Measurements from ENCODE around the gene UCN. TPM values are rescaled to one million over a fixed set of nuclear protein-coding genes. Genes with fewer than 3 reads are reported as not detected.

UCN gene
- total RNA-seq, 1 experiment from 2014 or later: 1.5 TPM

GRCh38 chr2:27335311-27335710, 27.1 kb upstream of the UCN start:
- Histone ChIP-seq H3K4me2 (ENCODE audit: insufficient read depth, insufficient read length, low read length) (no peak overlapping the region), H3K79me2 (ENCODE audit: insufficient read depth, low read length) (no peaks in the 10 kb centered on the region), H3K27me3 (ENCODE audit: insufficient read depth, low read length) (no peaks in the 10 kb centered on the region), H2BK5ac (ENCODE audit: insufficient read length, low read length) (no peak overlapping the region), H2BK120ac (ENCODE audit: low read depth, low read length, poor library complexity, severe bottlenecking) (no peak overlapping the region), H4K5ac (ENCODE audit: insufficient read length, low read depth, low read length) (no peak overlapping the region), H2BK15ac (ENCODE audit: low read depth, low read length) (no peak overlapping the region), H3K9ac (ENCODE audit: extremely low read depth, insufficient read length, low read length) (no peak overlapping the region), H3K23ac (ENCODE audit: insufficient read length, low read depth, low read length) (no peak overlapping the region), H3K27ac (ENCODE audit: insufficient read length, low read depth, low read length) (no peak overlapping the region), H3K79me1 (ENCODE audit: insufficient read depth, low read depth, low read length, poor library complexity, severe bottlenecking) (no peaks in the 10 kb centered on the region), H3K4me1 (ENCODE audit: insufficient read depth, low read length) (no peaks in the 10 kb centered on the region), H3T11ph (ENCODE audit: low read length) (no peak overlapping the region), H4K8ac (replicated peaks; ENCODE audit: insufficient read length, low read depth, low read length) (no peak overlapping the region), H2BK20ac (ENCODE audit: low read depth, low read length, poor library complexity, severe bottlenecking) (no peak overlapping the region), H2BK12ac (ENCODE audit: insufficient read length, low read depth, low read length) (no peak overlapping the region), H3K4ac (ENCODE audit: low read depth, low read length) (no peak overlapping the region), H3K23me2 (ENCODE audit: insufficient read length, low read depth, low read length, poor library complexity, severe bottlenecking) (no peaks in the 10 kb centered on the region), H3K9me3 (ENCODE audit: control insufficient read depth, low read depth, low read length) (no peaks in the 10 kb centered on the region), H2AK5ac (ENCODE audit: insufficient read length, low read length) (no peak overlapping the region), H2AFZ (ENCODE audit: low read length) (no peak overlapping the region), H4K91ac (ENCODE audit: insufficient read length, low read depth, low read length) (no peak overlapping the region), H4K20me1 (ENCODE audit: control insufficient read depth, insufficient read depth, insufficient read length) (no peaks in the 10 kb centered on the region), H3K14ac (ENCODE audit: insufficient read depth, low read length) (no peak overlapping the region), H3K56ac (ENCODE audit: insufficient read length, low read depth, low read length) (no peak overlapping the region), H3K18ac (ENCODE audit: insufficient read length, low read depth, low read length) (no peak overlapping the region)
- H3K27ac Mint-ChIP-seq: no peak overlapping the region
- no peaks in the 10 kb centered on the region for H3K9me3 Mint-ChIP-seq
- no peaks in the 10 kb centered on the region for H3K27me3 Mint-ChIP-seq (ENCODE audit: low read depth)
- no peak for TF ChIP-seq CTCF (conservative IDR thresholded peaks at IDR 0.05)
- WGBS (ENCODE audit: extremely low coverage, insufficient read length, low lambda C conversion rate): no CpG with 5 or more reads among the region's 3 CpGs
- H3K4me3 Mint-ChIP-seq: no peak overlapping the region
- no peaks in the 10 kb centered on the region for H3K4me1 Mint-ChIP-seq
- H3K36me3 Mint-ChIP-seq (ENCODE audit: insufficient read depth in 1 of 3, low read depth in 3 of 3): peaks cover 39 to 80% (median 67%) of the 10 kb centered on the region in 3 experiments
- no peak for DNase-seq

All from H9 (cell line).